ENCODE data around the gene NKD1. TPM values are rescaled to one million over a fixed set of nuclear protein-coding genes. Genes with fewer than 3 reads are reported as not detected.

NKD1 gene
- polyA plus RNA-seq, 3 donors, result 0.01 TPM; not detected in 2

DNA sequence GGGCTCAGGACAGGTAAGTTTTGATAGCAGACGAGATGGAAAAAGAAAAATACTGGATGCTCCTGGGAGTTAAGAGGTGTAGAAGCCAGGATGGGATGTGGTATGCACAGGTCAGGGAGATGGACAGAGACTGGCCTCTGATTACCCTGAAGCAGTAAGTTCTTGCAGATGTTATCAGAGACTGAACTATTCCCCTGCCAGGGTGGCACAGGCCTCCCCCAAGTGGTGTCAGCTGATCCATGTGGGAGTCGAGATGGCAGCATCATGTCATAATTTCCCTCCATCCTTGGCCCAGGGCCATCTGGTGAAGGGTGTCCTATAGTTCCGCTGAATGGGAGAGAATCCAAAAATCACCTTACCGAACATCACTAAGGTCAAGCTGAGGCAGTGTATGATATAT lies 14.1 kb upstream of the NKD1 start:
- H3K36me3 ChIP-seq (replicated peaks in 1 of 2; ENCODE audit: control insufficient read depth in 1 of 2, insufficient read depth in 2 of 2, low read length in 2 of 2), result no peaks in the 10 kb centered on the region

DNA sequence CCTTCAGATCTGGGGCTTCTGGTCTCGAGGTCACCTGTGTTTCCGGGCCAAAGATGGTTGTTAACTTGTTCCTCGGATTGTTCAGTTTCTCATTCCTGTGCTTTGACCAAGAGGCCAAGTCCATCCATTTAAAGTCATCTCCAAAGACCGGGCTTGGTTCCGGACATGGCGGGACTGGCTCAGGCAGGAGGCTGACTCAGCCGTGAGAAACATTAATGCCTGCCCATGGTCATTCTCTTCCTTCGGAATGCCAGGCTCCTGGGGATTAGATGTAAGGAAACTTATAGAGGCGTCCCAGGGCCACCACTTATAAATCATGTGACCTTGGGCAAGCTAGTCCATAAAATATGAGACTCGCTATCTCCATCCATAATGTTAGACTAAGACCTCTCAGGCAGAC lies 13.6 kb upstream of the NKD1 start:
- intact Hi-C loops (cut with micrococcal nuclease), result no loop called here
- Mint-ChIP-seq H3K36me3 (no peaks in the 10 kb centered on the region), H3K27ac (no peak overlapping the region), H3K27me3 (ENCODE audit: low read depth in 3 of 3) (peaks cover 2 to 14% (median 6%) of the 10 kb centered on the region in 3 donors), H3K4me1 (no peaks in the 10 kb centered on the region), H3K4me3 (no peak overlapping the region), H3K9me3 (peaks cover 2 to 18% (median 9%) of the 10 kb centered on the region in 7 donors)
- Histone ChIP-seq H3K27me3 (ENCODE audit: control insufficient read depth in 2 of 2, insufficient read depth in 2 of 2, low read length in 2 of 2) (no peaks in the 10 kb centered on the region), H2AFZ (ENCODE audit: insufficient read depth, low read depth, low read length, poor library complexity, severe bottlenecking) (no peak overlapping the region), H3K9ac (ENCODE audit: insufficient read depth, low read length, poor library complexity, severe bottlenecking) (no peak overlapping the region), H3K4me3 (replicated peaks in 1 of 3; ENCODE audit: low read depth in 2 of 3, low read length in 3 of 3) (no peak overlapping the region), H3K79me2 (ENCODE audit: insufficient read depth, low read length) (no peaks in the 10 kb centered on the region), H3K36me3 (replicated peaks in 1 of 2; ENCODE audit: control insufficient read depth in 1 of 2, insufficient read depth in 2 of 2, low read length in 2 of 2) (no peaks in the 10 kb centered on the region), H3K27ac (ENCODE audit: low read depth in 1 of 2, low read length in 2 of 2) (no peak overlapping the region), H3K4me1 (ENCODE audit: control insufficient read depth in 1 of 2, insufficient read depth in 2 of 2, low read length in 2 of 2) (no peaks in the 10 kb centered on the region), H3K4me2 (replicated peaks; ENCODE audit: extremely low read depth, low read length, poor library complexity, severe bottlenecking) (no peak overlapping the region), H4K20me1 (ENCODE audit: insufficient read depth, low read length) (no peaks in the 10 kb centered on the region), H3K9me3 (replicated peaks in 1 of 2; ENCODE audit: control insufficient read depth in 1 of 2, insufficient read depth in 1 of 2, low read length in 2 of 2) (peaks cover 0 to 2% of the 10 kb centered on the region in 2 donors)
- no peak for TF ChIP-seq CTCF (IDR thresholded peaks at IDR 0.05)
- no peak for DNase-seq
- 98% methylated on average over 4 of the region's 10 CpGs for WGBS (ENCODE audit: insufficient coverage)

More for the DNA sequence above, 14.1 kb upstream of the NKD1 start:
- H3K4me2 ChIP-seq (replicated peaks; ENCODE audit: extremely low read depth, low read length, poor library complexity, severe bottlenecking), result no peak overlapping the region
- Mint-ChIP-seq H3K9me3 (peaks cover 2 to 21% (median 13%) of the 10 kb centered on the region in 7 donors), H3K4me3 (no peak overlapping the region), H3K27ac (no peak overlapping the region), H3K27me3 (ENCODE audit: low read depth in 3 of 3) (peaks cover 2 to 14% (median 5%) of the 10 kb centered on the region in 3 donors), H3K36me3 (no peaks in the 10 kb centered on the region), H3K4me1 (no peaks in the 10 kb centered on the region)
- H3K79me2 ChIP-seq (ENCODE audit: insufficient read depth, low read length), result no peaks in the 10 kb centered on the region
- no peaks in the 10 kb centered on the region for H3K27me3 ChIP-seq (ENCODE audit: control insufficient read depth in 2 of 2, insufficient read depth in 2 of 2, low read length in 2 of 2)
- intact Hi-C loops (cut with micrococcal nuclease), result no loop called here
- no peak overlapping the region for H3K27ac ChIP-seq (ENCODE audit: low read depth in 1 of 2, low read length in 2 of 2)
- no peaks in the 10 kb centered on the region for H4K20me1 ChIP-seq (ENCODE audit: insufficient read depth, low read length)
- TF ChIP-seq CTCF (IDR thresholded peaks at IDR 0.05), result no peak
- no peak overlapping the region for H3K9ac ChIP-seq (ENCODE audit: insufficient read depth, low read length, poor library complexity, severe bottlenecking)
- WGBS (ENCODE audit: insufficient coverage), result 100% methylated on average over 1 of the region's 4 CpGs
- DNase-seq, result no peak
- H3K4me3 ChIP-seq (replicated peaks in 1 of 3; ENCODE audit: low read depth in 2 of 3, low read length in 3 of 3), result no peak overlapping the region
- no peak overlapping the region for H2AFZ ChIP-seq (ENCODE audit: insufficient read depth, low read depth, low read length, poor library complexity, severe bottlenecking)
- no peaks in the 10 kb centered on the region for H3K4me1 ChIP-seq (ENCODE audit: control insufficient read depth in 1 of 2, insufficient read depth in 2 of 2, low read length in 2 of 2)
- peaks cover under 1 to 7% of the 10 kb centered on the region in 2 donors for H3K9me3 ChIP-seq (replicated peaks in 1 of 2; ENCODE audit: control insufficient read depth in 1 of 2, insufficient read depth in 1 of 2, low read length in 2 of 2)
